ENCODE results near the gene MED28.
"Not testable (repeated sequence)": the region's sequence is repeated elsewhere in the genome, so short reads cannot be mapped to it uniquely, and the experiment has no call there.

DNA sequence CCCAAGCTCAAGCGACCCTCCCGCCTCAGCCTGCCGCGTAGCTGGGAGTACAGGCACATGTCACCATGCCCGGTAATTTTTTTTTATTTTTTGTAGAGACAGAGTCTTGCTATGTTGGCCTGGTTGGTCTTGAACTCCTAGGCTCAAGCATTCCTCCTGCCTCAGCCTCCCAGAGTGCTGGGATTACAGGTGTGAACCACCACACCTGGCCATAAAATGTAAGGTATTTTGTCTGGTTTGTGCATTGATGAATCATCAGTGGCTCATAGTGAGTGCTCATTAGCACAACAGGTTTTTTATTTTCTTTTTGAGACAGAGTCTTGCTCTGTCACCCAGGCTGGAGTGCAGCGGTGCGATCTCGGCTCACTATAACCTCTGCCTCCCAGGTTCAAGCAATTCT is 44.8 kb downstream of the MED28 start:
- not testable (repeated sequence) for TF ChIP-seq EZH2 (IDR thresholded peaks at IDR 0.05); POLR2AphosphoS5 (IDR thresholded peaks at IDR 0.05; ENCODE audit: borderline replicate concordance, low read depth, low read length)

Measured in SK-N-MC (cell line).